Stimulated activated memory B cell treated with anti-CD40 and anti-IgM and Interleukin-4, amounts not matched to agents 10 μg/mL and 1 μg/mL and 100 μg/mL, for 72 hours (primary cell): ENCODE results near the gene SSRP1.
"Not testable (repeated sequence)": the region's sequence is repeated elsewhere in the genome, so short reads cannot be mapped to it uniquely, and the experiment has no call there.

Source experiments
- ATAC-seq: fragments of 150-1000 bp; cut with Tn5 transposase; 2 replicates; pipeline ENCODE4 v1.10.0; 2021
- H3K27ac Mint-ChIP-seq: one replicate; pipeline ENCODE4 v1.8.0; 2022; ENCODE audit warnings: mild to moderate bottlenecking, mixed read lengths
- H3K27me3 Mint-ChIP-seq: one replicate; pipeline ENCODE4 v1.8.0; 2022; ENCODE audit warnings: mixed read lengths
- H3K36me3 Mint-ChIP-seq: one replicate; pipeline ENCODE4 v1.8.0; 2022; ENCODE audit warnings: mixed read lengths
- H3K4me1 Mint-ChIP-seq: one replicate; pipeline ENCODE4 v1.8.0; 2022; ENCODE audit warnings: mixed read lengths
- H3K4me3 Mint-ChIP-seq: one replicate; pipeline ENCODE4 v1.8.0; 2022; ENCODE audit warnings: mild to moderate bottlenecking, moderate library complexity, mixed read lengths
- H3K9me3 Mint-ChIP-seq: one replicate; pipeline ENCODE4 v1.8.0; 2022; ENCODE audit warnings: mixed read lengths

SSRP1 gene

DNA sequence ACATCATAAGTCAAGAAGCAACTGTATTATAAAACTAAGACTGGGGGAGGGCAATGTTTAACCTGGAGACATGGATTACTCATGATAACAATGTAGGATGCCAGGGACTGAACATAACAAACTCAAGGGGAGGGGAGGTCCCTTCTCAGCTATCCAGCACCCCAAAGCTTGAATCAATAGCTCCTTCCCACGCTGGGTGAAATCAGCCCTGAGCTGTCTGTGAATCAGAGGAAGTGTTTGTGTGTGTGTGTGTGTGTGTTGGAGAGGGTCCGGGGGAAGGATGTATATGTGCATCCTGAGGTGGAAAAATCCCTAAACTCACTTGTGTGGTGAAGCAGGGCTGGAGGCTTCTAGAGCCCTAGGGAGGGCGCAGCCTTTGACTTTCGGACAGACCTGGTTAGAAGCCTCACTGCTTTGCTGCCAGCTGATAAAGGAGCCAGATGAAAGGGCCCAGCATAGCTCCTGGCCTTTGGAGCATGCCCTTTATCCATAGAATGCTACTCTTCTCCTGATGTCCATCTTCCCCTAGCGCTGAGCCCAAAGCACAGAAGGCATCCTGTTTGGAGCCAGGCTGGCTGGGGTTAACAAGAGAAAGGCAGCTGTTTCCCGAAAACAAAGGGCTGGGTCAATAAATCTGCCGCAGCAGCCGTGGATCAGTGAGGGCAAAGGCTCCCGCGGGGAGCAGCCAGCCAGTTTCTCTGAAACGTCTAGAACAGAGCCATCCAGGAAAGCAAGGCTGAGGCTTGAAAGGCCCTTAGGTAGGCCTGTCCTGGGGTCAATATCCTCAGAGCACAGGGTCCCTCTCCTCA is 46.7 kb downstream of the SSRP1 start:
- peaks cover 21% of the 10 kb centered on the region for H3K27me3 Mint-ChIP-seq
- no peaks in the 10 kb centered on the region for H3K4me1 Mint-ChIP-seq
- H3K9me3 Mint-ChIP-seq, result no peaks in the 10 kb centered on the region
- no peak overlapping the region for H3K4me3 Mint-ChIP-seq
- no peak for ATAC-seq
- no peak overlapping the region for H3K27ac Mint-ChIP-seq
- no peaks in the 10 kb centered on the region for H3K36me3 Mint-ChIP-seq

DNA sequence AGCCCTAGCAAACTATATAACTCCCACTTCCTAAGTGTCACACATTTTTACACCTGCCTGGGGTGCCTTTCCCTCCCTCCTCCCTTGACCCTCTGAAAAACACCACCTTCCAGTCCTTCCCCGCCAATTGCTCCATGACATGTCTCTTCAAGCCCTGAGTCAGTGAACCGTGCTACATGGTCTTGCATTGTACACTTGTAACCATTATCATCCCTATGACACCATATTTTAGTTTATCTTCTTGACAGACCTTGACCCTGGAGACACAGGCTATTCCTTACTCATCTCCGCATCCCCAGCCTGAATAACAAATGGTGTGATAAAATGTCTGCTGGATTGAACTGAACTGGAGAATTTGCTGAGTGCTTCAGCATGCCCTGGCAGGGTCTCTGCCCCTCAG is 47.8 kb downstream of the SSRP1 start:
- Mint-ChIP-seq H3K27ac (no peak overlapping the region), H3K4me1 (no peaks in the 10 kb centered on the region), H3K27me3 (peaks cover 21% of the 10 kb centered on the region), H3K36me3 (no peaks in the 10 kb centered on the region), H3K4me3 (no peak overlapping the region), H3K9me3 (no peaks in the 10 kb centered on the region)
- no peak for ATAC-seq

DNA sequence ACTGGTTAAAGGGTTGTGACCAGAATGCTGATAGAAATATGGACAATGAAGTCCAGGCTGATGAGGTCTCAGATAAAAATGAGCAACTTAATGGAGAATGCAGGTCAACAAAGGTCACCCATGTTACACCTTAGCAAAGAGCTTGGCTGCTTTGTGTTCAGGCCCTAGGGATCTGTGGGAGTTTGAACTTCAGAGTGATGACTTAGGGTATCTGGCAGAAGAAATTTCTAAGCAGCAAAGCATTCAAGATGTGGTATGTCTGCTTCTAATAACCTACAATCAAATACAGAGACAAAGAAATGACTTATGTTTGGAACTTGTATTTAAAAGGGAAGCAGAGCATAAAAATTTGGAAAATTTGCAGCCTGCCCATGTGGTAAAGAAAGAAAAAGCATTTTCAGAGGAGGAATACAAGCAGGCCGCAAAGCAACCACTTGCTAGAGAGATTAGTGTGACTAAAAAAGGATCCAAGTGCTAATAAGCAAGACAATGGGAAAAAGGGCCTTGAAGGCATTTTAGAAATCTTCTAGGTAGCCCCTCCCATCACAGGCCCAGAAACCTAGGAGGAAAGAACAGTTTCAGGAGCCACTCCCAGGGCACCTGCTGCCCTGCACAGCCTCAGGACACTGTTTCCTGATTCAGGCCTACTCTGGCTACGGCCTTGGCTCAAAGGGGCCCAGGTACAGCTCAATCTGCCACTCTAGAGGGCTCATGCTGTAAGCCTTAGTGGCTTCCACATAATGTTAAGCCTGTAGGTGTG is 52.3 kb downstream of the SSRP1 start:
- no peak overlapping the region for H3K4me3 Mint-ChIP-seq
- no peak overlapping the region for H3K27ac Mint-ChIP-seq
- peaks cover 3% of the 10 kb centered on the region for H3K9me3 Mint-ChIP-seq
- no peak for ATAC-seq
- no peaks in the 10 kb centered on the region for H3K36me3 Mint-ChIP-seq
- H3K27me3 Mint-ChIP-seq, result peaks cover 14% of the 10 kb centered on the region
- no peaks in the 10 kb centered on the region for H3K4me1 Mint-ChIP-seq

DNA sequence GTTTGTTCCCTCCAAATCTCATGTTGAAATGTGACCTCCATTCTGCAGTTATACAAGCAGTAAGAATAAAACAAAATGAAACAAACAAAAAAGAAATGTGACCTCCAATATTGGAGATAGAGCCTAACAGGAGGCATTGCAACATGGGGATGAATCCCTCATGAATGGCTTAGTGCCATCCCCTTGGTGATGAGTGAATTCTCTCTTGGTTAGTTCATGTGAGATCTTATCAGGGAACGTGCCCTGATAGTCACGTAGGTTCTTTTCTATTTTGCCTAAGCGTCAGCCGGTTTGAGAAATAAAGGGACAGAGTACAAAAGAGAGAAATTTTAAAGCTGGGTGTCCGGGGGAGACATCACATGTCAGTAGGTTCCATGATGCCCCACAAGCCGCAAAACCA is 54.1 kb downstream of the SSRP1 start:
- not testable (repeated sequence) for H3K27ac Mint-ChIP-seq, H3K4me1 Mint-ChIP-seq, H3K36me3 Mint-ChIP-seq, H3K4me3 Mint-ChIP-seq, ATAC-seq, H3K9me3 Mint-ChIP-seq
- peaks cover 18% of the 10 kb centered on the region for H3K27me3 Mint-ChIP-seq

DNA sequence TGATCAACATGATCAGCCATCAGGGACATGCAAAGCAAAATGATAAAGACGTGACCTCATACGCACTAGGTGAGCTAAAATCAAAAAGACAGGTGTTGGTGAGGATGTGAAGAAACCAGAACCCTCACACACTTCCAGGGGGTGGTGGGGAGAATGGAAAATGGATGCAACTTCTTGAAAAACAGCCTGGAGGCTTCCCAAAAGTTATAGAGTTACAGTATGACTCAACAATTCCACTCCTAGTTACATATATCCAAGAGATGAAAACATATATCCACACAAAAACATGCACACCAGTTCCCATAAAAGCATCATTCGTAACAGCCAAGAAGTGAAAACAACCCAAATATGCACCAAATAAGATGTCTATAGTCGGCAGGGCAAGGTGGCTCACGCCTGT is 56.6 kb downstream of the SSRP1 start:
- no peak overlapping the region for H3K27ac Mint-ChIP-seq
- peaks cover 6% of the 10 kb centered on the region for H3K4me1 Mint-ChIP-seq
- H3K27me3 Mint-ChIP-seq, result peaks cover 26% of the 10 kb centered on the region
- no peaks in the 10 kb centered on the region for H3K36me3 Mint-ChIP-seq
- no peak for ATAC-seq
- H3K9me3 Mint-ChIP-seq, result peaks cover 5% of the 10 kb centered on the region
- no peak overlapping the region for H3K4me3 Mint-ChIP-seq

DNA sequence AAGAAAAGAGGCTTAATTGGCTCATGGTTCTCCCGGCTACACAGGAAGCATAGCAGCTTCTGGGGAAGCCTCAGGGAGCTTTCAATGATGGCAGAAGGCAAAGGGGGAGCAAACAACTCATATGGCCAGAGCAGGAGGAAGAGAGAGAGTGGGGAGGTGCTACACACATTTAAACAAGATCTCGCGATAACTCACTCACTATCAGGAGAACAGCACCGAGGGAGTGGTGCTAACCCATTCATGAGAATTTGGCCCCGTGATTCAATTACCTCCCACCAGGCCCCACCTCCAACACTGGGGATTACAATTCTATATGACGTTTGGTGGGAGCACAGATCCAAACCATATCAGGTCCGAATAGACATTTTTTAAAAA is 57.0 kb downstream of the SSRP1 start:
- peaks cover 6% of the 10 kb centered on the region for H3K4me1 Mint-ChIP-seq
- H3K36me3 Mint-ChIP-seq, result no peaks in the 10 kb centered on the region
- H3K27ac Mint-ChIP-seq, result no peak overlapping the region
- H3K9me3 Mint-ChIP-seq, result peaks cover 7% of the 10 kb centered on the region
- ATAC-seq, result no peak
- no peak overlapping the region for H3K4me3 Mint-ChIP-seq
- H3K27me3 Mint-ChIP-seq, result peaks cover 29% of the 10 kb centered on the region

DNA sequence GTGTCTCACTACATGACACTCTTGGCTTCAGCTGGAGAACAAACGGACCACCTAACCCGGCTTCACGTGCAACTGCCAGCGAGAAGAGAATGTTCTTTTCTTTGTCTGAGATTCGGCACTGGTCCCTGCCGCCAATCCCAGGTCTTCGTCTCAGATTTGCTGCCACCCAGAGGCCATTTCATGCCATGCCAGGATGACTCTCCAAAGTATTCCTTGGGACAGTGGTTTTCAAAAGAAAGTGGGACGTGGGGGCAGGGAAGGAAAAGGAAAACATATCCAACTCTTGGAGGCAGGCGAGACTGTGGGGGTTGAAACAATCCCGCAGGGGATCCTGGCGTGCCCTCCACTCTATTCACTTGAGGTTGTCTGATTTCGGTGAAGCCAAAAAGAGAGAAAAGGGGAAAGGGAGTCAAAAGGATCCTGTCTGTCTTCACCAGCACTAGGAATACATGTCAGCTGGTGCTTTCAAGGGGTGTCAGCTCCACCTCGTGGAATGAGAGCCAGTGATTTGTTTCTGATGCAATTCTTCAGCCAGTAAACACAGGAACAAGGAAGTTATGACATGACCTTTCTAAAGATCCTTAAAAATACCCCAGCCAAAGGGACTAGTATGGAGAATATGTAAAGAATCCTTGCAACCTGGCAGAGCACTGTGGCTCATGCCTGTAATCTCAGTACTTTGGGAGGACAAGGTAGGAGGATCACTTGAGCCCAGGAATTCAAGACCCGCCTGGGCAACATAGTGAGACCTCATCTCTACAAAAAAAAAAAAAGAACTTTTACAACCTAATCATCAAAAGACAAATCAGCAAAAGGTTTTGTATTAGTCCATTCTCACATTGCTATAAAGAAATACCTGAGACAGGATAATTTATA is 57.6 kb downstream of the SSRP1 start:
- Mint-ChIP-seq H3K27ac (no peak overlapping the region), H3K9me3 (peaks cover 7% of the 10 kb centered on the region), H3K4me1 (peaks cover 6% of the 10 kb centered on the region), H3K36me3 (no peaks in the 10 kb centered on the region), H3K27me3 (peaks cover 29% of the 10 kb centered on the region), H3K4me3 (no peak overlapping the region)
- no peak for ATAC-seq

DNA sequence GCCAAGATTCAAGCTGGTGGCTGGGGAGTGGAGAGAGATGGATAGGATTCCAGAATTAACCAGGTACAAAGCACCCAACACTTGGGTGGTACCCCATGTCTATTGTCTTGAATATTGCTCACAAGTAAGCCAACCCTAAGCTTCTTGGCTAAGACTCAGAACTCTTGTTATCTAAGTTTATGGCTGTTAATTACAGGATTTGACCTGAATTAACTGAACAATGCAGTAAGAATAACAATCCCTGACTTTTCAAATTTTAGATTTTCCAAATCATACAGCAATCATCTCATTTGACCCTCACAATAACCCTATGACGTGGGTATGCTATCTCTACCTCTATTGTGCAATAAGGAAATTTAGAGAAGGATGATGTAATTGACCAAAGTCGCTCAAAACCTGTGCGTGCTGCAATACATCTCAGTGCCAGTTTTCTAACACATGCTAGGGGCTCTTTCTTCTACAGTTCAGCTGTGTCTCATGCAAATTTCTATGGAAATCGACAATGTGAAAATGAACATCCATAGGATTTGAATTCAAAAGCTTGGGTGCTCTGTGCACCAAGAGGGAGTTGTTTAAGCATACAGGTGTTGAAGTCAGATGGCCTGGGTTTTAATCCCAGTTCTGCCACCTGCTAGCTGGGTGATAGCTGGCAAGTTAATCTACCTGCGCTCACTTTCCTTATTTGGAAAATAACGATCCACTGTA is 58.6 kb downstream of the SSRP1 start:
- Mint-ChIP-seq H3K36me3 (no peaks in the 10 kb centered on the region), H3K4me3 (no peak overlapping the region), H3K27ac (no peak overlapping the region), H3K27me3 (peaks cover 29% of the 10 kb centered on the region), H3K4me1 (peaks cover 6% of the 10 kb centered on the region), H3K9me3 (peaks cover 7% of the 10 kb centered on the region)
- no peak for ATAC-seq

DNA sequence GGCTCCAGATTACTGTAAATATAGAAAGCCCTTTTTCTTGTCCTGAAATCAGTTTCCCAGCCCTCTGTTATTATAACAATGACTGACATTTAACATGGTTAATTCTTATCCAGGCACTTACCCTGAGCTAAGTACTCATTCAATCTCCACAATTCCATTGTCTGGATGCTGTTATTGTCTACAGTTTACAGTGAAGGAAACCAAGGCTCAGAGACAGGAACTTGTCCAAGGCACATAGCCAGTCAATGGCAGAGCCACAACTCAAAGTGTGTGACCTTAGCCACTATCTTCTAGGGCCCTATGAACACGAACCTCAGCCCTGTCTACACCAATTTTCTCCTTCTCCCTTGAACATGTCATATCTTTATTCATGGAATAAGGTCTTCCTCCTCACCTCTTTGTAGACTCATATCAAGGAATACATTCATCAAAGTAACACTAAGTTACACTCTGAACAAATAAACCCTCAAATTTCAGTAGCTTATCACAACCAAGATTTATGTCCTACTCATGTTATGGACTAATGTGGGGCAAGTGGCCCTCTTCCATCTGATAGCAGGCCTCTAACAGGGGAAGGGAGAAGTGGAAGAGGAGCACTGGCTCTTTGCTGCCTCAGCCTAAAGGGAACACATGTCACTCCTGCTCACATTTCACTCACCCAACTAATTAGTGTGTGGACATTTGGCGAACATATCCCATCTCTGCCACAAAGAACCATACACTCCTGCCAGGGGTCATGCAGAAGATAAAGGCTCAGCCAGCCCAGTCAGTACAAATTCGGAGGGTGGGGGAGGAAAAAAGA is 59.3 kb downstream of the SSRP1 start:
- H3K27me3 Mint-ChIP-seq, result peaks cover 34% of the 10 kb centered on the region
- H3K9me3 Mint-ChIP-seq, result peaks cover 4% of the 10 kb centered on the region
- no peak overlapping the region for H3K27ac Mint-ChIP-seq
- ATAC-seq, result no peak
- H3K4me3 Mint-ChIP-seq, result no peak overlapping the region
- H3K36me3 Mint-ChIP-seq, result no peaks in the 10 kb centered on the region
- H3K4me1 Mint-ChIP-seq, result peaks cover 6% of the 10 kb centered on the region
